GM18507 (cell line): ENCODE measurements around the gene PLXDC2.
"Not testable (repeated sequence)": the region's sequence is repeated elsewhere in the genome, so short reads cannot be mapped to it uniquely, and the experiment has no call there.

ENCODE experiments used
- DNase-seq: peaks from one replicate; pipeline ENCODE4 v3.0.0; 2011; ENCODE audit warnings: low read depth; ENCODE audit not compliant: insufficient read length; ENCODE audit errors: extremely low spot score
- FAIRE-seq: peaks from 2 replicates; lab custom pipeline; 2011; peaks lifted over from hg19 to GRCh38; lab: Jason Lieb, UNC

PLXDC2 gene

DNA sequence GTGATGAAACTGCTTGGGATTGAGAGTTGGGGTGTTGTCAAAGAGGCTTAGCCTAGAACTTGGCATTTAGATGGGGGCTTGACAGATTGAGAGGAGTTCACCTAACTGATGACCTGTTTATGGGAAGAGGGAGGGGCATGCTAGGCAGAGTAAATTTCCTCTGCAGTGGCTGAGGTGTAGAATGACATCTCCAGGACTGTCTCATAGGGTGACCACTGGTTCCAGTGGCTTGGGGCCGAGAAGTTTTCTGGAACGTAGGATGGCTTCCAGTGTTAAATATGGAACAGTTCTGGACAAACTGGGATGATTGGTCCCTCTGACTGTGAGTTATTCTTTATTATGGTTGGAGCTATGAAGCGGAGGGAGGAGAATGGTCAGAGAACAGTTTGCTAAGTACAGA, 186.4 kb downstream of the PLXDC2 start:
- FAIRE-seq = no peak
- no peak for DNase-seq

- DNase-seq = no peak
- no peak for FAIRE-seq
Observed at GRCh38 chr10:20004087-20004523, 187.9 kb downstream of the PLXDC2 start.

DNA sequence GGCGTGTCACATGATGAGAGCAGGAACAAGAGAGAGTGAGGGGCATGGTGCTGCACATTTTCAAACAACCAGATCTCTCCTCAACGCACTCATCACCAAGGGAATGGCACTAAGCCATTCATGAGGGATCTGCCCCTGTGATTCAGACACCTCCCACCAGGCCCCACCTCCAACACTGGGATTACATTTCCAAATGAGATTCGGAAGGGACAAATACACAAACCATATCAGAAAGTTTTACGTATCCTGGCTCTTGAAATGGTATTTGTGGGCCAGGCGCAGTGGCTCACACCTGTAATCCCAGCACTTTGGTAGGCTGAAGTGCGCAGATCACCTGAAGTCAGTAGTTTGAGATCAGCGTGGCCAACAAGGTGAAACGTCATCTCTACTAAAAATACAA, 189.4 kb downstream of the PLXDC2 start:
- FAIRE-seq (no peak), DNase-seq (no peak)

DNA sequence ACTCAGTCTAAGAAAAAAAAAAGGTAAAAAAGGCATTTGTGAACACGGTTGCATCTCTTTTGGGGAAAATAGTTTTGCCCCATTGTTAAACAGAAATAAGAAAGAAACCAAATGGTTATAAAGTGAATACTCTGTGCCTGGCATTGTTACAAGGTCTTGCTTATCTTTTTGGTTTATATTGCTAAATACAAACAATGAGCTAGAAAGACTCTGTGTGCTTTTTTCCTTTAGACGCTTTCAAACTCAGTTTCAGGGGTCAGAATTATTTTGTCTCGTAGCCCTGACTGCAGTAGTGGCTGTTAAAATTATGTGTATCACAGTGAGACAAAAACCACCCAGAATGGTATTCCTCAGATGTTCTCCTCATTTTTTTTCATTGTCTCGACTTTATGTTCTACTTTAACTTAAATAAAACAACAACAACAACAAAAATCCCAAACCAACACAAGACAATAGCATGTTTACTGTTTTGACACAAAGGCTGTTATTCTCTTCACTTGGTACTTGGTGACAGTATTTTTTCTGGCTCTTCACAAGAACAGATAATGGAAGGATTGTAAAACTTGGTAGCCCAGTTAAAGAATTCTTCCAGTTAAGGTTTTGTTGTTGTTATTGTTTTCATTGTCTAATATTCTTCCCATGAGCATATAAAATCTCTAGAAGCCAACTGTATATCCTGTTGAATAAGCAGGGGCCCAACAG, 190.1 kb downstream of the PLXDC2 start:
- DNase-seq = no peak
- no peak for FAIRE-seq

- no peak for DNase-seq
- no peak for FAIRE-seq
Observed at GRCh38 chr10:20007426-20007825, 191.2 kb downstream of the PLXDC2 start.

- DNase-seq (no peak), FAIRE-seq (no peak)
Observed at GRCh38 chr10:20013991-20014750, 197.9 kb downstream of the PLXDC2 start.

DNA sequence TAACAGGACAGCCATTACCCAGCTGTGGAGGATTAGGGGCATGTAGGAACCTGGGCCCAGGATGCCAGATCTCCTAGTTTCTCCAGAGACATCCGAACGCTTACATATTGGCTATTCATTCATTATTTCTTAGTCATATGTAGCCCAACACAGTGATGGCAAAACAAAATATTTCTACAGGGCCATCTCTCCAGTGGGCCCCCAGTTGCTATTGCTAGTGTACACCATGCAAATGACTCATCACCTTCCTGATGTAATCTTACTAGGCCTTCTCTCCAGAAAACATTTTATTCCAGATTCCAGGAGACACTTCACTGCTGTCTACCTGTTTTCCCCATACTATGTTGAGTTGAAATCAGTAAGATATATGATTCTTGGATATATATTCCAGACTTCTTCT, 201.7 kb downstream of the PLXDC2 start:
- DNase-seq (no peak), FAIRE-seq (no peak)

GRCh38 chr10:20020677-20021076, 204.4 kb downstream of the PLXDC2 start:
- FAIRE-seq (no peak), DNase-seq (no peak)

- FAIRE-seq = no peak
- no peak for DNase-seq
Observed at GRCh38 chr10:20029523-20029922, 213.3 kb downstream of the PLXDC2 start.

GRCh38 chr10:20033476-20033875, 217.2 kb downstream of the PLXDC2 start:
- DNase-seq (no peak), FAIRE-seq (no peak)

GRCh38 chr10:20034732-20035131, 218.5 kb downstream of the PLXDC2 start:
- DNase-seq (no peak), FAIRE-seq (no peak)

DNA sequence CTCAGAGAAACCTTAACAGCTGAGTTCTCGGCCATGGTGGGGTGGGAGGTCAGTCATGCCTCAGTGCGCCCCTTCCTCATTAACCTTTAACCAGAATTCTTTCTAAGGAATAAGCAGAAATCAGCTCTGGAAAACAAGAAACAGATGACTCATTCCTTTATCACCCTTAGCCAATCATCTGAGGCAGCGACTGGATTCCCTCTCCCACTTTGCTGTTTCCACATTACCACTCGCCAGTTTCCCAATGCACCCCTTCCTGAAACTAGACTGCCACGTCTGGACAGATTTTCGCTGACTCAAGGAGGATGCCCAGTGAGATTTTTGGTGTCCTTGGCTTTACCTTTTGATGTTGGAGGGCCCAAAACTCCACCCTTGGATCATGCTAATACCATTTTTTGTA, 223.8 kb downstream of the PLXDC2 start:
- FAIRE-seq = no peak

GRCh38 chr10:20041931-20042330, 225.7 kb downstream of the PLXDC2 start:
- DNase-seq = no peak
- no peak for FAIRE-seq

More for the DNA sequence above, 223.8 kb downstream of the PLXDC2 start:
- DNase-seq = no peak

DNA sequence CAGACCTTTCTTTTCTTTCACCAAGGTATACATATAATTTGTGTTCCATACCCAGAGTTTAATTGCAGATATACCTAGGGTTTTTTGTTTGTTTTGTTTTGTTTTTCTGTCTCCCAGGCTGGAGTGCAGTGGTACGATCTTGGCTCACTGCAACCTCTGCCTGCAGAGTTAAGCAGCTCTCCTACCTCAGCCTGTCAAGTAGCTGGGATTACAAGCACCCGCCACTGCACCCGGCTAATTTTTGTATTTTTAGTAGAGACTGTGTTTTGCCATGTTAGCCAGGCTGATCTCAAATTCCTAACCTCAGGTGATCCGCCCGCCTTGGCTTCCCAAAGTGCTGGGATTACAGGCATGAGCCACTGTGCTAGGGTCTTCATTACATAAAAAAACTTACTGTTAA, 228.9 kb downstream of the PLXDC2 start:
- FAIRE-seq, DNase-seq: not testable (repeated sequence)

DNA sequence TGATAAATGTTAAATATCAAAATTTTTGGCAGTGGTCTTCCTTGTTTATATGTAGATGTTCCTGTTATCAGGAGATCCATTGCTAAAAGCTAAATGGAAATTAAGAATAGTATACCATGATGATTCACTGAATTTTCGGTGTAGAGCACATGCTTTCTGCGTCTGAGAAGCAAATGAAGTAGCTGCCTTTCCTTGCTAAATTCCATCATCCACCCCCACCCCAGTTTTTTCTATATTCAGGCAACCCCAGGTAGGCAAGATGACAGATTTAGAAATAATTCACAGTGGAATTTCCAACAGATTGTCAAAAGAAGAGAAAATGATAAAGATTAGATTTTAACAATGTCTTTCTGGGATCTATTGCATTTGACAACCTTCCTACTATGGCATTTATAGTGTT, 231.9 kb downstream of the PLXDC2 start:
- FAIRE-seq = no peak
- DNase-seq = no peak

- DNase-seq (no peak), FAIRE-seq (no peak)
Observed at GRCh38 chr10:20058135-20058534, 241.9 kb downstream of the PLXDC2 start.

DNA sequence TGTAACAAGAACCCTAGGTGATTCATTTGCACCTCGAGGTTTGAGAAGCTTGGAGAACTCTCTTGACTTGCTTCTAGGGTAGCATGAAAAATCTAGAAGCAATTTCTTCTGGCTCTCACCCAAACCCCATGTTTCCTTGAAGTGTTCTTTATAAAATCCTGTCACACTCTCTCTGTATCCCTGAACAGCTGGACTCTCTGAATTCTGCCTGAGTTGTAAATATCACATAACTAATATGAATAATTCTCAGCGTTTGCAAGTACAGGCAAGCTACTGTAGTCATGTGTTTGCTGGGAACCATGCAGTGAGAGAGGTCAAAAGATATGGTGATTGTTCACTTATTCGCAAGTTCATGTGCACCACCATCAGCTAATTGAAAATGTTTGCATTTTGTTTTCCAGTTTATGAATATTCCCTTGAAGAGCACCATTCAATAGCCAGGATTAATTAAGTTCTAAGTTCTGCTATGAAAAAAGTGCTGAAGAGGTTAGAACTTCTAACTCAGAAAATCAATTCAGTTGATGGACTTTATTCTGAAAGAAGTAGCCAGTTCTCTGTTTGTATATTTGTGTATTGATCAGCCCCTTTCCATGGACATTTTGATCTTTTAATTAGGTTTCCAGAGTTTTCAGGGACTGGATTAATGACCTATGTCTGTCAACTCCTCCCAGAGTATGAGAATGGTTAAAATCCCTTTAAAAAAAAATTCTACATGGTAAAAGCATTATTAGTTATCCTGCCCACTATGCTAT, 243.0 kb downstream of the PLXDC2 start:
- DNase-seq (no peak), FAIRE-seq (no peak)

GRCh38 chr10:20065814-20066213, 249.6 kb downstream of the PLXDC2 start:
- DNase-seq (no peak), FAIRE-seq (no peak)

DNA sequence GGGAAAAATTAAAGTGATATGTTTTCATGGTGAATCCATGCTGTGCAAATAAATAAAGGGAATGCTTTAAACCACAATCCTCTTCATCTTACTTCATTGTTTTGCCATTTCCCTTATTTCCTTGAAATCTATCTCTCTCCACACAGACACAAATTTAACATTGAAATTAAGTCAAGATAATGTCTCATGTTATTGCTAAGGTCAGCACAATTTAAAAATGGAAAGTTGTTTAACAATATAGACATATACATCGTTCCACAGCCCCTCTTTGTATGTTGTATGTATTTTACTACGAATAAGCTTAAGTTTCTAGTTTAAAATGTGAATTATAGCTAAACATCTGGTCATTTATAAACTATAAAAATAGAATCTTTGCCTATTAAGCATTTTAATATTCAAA, 256.9 kb downstream of the PLXDC2 start:
- no peak for FAIRE-seq

DNA sequence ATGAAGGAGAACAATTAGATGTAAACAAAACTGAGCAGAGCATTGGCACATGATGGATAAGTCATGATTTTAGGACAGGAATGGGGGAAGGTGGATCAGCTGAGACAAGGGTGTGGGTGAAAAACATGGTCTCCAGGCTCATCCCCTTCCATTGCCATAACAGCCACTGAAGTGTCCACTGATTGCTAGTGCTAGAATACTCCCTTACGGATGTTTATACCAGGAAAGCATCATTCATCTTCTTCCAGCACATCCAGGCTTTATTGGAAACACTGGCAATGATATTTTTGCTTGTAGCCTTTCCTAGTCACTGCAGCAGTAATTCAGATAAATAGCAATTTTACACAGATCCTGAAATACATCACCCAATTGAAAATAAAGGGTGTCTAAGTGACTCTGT, 259.5 kb downstream of the PLXDC2 start:
- DNase-seq (no peak), FAIRE-seq (no peak)

More for the DNA sequence above, 256.9 kb downstream of the PLXDC2 start:
- no peak for DNase-seq
